Astrocyte of the cerebellum (primary cell): ENCODE data around the gene ELOVL2.

Source experiments
- DNase-seq: peaks from one replicate; pipeline ENCODE4 v3.0.0-alpha.2; 2011; ENCODE audit warnings: low read depth
- H3K4me3 ChIP-seq: 2 replicates; pipeline ENCODE4 v1.5.1; 2011; ENCODE audit warnings: mild to moderate bottlenecking, low read depth, low read length, moderate library complexity
- CTCF ChIP-seq: IDR thresholded peaks from 2 replicates; pipeline ENCODE4 v1.5.1; 2012; ENCODE audit warnings: low read length, low read depth, moderate library complexity, mild to moderate bottlenecking; ENCODE audit errors: missing control alignments
- in situ Hi-C: cut with HindIII; loops from 2 replicates; pipeline ENCODE4 v1.10.0; 2017; ENCODE audit warnings: low sequenced_read_pairs

Gene ELOVL2

GRCh38 chr6:11083956-11084355, 39.9 kb upstream of the ELOVL2 start:
- TF ChIP-seq CTCF: no peak
- no peak overlapping the region for H3K4me3 ChIP-seq
- DNase-seq: no peak
- in situ Hi-C loops: no loop called here

DNA sequence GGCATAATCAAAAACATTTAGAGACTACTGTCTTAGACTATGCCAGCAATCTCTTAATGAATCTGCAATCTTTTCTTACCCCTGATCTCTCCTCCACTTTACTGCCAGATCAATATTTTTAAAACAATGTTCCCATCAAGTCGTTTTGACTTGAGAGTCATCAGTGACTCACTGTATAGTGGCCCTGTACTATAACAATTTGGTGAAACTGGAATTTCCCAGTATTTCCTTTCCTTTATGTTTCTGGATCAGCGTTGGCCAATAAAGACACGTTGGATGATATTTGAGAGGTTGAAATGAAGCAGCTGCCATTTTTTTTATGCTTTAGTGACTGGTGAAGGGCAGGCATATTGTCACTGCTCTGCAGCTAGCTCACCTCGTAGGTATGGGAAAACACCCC, 39.4 kb upstream of the ELOVL2 start:
- TF ChIP-seq CTCF: no peak
- no peak for DNase-seq
- no peak overlapping the region for H3K4me3 ChIP-seq
- in situ Hi-C loops: no loop called here

DNA sequence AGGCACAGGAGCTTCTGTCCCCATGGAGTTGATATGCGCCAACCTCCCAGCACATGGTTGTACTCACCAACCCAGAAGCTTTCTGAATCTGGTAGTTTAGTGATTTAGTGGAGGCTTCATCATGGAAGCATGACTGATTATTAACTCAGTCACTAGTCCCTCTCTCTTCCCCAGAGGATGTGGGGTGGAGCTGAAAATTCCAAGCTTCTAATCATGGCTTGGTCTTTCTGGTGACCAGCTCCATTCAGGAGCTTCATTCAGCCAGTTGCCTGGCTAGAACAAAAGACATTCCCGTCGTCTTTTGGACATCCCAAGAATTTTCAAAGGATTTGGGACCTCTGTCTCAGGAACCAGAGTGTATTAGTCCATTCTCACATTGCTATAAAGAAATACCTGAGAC, 36.2 kb upstream of the ELOVL2 start:
- in situ Hi-C loops: no loop called here
- no peak for TF ChIP-seq CTCF
- no peak for DNase-seq

GRCh38 chr6:11078266-11078665, 34.2 kb upstream of the ELOVL2 start:
- TF ChIP-seq CTCF: no peak
- H3K4me3 ChIP-seq: no peak overlapping the region
- no peak for DNase-seq
- in situ Hi-C loops: loop anchor here (10.0 kb wide), 1 partner anchor 123 kb away; no protein-coding TSS in a partner anchor

More for the DNA sequence above, 36.2 kb upstream of the ELOVL2 start:
- H3K4me3 ChIP-seq: no peak overlapping the region

DNA sequence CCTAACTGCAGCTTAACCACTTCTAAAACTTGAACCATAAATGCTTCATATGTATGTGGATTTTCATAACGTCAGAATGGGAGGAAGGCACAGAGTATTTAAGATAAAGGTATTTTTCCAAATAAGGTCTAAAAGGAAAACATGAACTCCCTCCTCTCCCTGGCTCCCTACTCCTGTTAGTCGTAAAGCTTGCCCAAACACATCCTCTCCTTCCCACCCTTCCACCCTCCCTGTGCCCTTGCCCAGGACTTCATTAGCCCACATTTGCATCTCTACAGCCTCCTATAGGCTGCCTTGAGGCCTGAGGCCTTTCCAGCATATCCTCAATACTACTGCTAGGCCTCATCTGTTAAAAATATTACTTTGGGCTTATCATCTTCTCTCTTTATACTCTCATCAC, 32.4 kb upstream of the ELOVL2 start:
- no peak for TF ChIP-seq CTCF
- H3K4me3 ChIP-seq: no peak overlapping the region
- DNase-seq: no peak
- in situ Hi-C loops: loop anchor here (10.0 kb wide), 1 partner anchor 122 kb away; no protein-coding TSS in a partner anchor

- DNase-seq: no peak
- in situ Hi-C loops: loop anchor here (10.0 kb wide), 1 partner anchor 117 kb away; no protein-coding TSS in a partner anchor
- no peak for TF ChIP-seq CTCF
- H3K4me3 ChIP-seq: no peak overlapping the region
Measured at GRCh38 chr6:11072101-11072500, 28.0 kb upstream of the ELOVL2 start.

DNA sequence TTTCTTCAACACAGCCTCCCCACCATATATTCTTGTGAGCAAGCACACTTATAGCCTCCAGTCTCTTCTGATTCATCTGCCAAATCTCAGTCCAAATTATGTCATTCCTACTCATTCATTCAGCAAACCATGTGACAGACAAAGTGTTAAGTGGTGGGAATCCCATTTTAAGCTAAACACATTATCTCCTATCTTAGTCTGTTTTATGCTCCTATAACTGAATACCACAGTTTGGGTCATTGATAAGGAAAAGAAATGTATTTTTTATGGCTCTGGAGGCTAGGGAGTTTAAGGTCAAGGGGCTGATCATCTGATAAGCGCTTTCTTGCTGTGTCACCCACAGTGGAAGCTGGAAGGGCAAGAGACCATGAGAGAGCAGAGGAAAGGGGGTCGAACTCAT, 25.7 kb upstream of the ELOVL2 start:
- no peak overlapping the region for H3K4me3 ChIP-seq
- in situ Hi-C loops: loop anchor here (10.0 kb wide), 1 partner anchor 115 kb away; no protein-coding TSS in a partner anchor
- no peak for TF ChIP-seq CTCF
- DNase-seq: no peak
